GM19238 (cell line): ENCODE results near the gene ABCG1.

Source experiments
- DNase-seq: peaks from one replicate; pipeline ENCODE4 v3.0.0; 2011; ENCODE audit warnings: low spot score; ENCODE audit not compliant: insufficient read length

ABCG1 gene

DNA sequence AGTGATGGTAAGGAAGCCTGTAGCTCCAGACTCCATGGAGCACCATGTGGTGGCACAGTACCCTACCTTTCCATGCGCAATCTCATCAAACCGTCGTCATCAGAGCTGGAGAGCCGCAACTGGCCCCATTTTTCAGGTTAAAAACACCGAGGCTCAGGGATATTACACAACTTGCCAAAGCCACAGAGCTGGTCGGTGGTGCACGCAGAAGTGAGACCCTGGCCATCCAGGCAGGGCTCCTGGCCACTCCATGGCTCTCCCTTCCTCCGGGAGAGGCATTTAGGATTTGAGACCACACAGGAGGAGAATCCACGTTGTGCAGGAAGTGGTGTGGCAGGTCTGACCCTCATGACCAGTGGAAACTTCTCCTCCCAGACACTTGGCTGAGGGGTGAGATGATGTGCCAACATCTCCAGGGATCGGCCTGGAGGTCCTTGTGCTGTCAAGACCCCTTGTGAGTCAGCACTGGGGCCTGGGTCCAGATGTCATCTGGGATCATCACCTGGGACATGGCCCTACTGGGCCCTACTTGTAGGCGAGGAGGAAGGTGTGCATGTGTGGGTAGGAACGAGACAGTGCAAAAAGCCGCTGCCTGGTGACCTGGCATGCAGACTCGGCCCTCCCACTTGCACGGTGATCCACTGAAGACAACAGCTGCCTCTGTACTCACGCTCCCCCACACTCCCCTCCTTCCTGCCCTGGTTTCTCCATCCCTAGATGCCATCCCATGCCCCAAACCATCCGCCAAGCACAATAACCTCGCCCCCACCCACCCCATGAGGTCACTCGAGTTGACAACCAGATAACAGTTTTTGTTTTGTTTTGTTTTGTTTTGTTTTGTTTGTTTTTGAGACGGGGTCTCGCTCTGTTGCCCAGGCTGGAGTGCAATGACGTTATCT is 85.9 kb downstream of the ABCG1 start:
- DNase-seq: no peak

DNA sequence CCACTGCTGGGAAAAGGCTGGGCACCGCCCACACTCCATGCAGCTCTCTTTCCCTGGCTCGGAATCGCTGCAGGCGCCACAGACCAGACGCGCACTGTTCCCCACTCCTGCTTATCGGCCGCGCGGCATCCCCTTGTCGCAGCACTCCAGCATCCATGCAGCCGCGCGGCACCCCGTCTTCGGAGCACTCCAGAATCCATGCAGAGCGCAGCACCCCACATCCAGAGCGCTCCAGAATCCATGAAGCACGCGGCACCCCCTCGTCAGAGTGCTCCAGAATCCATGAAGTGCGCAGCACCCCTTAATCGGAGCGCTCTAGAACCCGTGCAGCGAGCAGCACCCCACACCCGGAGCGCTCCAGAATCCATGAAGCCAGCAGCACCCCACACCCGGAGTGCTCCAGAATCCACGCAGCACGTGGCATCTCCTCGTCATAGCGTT is 86.8 kb downstream of the ABCG1 start:
- no peak for DNase-seq

- DNase-seq: no peak
Observed at GRCh38 chr21:42306366-42307035, 87.6 kb downstream of the ABCG1 start.

DNA sequence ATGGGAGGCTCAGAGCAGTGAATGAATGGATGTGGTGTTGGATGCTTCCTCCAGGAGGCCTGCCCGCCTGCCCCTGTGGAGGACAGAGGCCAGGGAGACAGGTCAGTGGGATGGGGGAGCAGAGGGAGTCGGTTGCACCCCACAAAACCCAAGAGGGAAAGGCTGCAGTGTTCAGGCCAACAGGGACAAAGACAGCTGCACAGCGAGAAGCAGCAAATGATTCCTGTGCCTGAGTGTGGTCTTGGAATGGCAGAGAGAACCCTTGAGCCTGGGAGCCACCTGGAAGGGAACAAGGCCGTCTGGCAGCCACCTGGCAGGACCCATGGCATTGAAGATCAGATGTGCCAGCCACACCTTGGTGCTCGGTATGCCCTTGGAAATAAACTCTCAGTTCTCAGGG is 88.2 kb downstream of the ABCG1 start:
- no peak for DNase-seq

DNA sequence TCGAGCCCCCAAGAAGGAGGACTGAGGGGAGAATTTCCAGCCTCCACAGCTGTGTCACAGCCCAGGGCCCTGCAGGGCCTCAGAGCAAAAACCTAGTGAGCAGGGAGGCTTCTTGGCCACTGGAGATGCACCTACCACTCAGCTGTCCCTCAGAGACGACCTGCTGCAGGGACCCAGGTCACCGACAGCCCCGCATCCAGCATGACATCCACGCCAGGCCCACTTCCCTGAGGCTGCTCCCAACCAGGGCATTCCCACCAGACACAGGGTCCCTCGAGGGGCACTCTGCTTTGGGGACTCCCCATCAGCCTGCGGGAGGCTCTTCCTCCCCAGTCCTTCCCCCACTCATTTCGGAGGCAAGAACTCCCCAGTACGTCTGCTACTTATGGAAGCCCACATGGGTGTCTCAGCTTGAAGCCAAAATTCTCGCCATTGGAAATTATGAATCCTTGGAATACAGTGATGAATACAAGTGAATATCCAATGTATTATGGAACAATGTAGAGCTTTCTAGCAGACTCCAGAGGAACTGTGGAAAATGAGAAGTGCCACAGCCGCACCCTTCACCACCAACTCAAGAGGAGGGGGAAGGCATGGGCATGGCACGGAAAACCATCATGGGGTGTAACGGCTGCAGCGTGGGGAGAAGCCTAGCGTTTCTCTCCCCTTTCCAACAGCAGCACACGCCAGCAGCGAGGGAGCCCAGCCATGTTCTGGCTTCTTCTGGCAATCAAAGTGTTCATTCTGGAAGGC is 89.4 kb downstream of the ABCG1 start:
- DNase-seq: no peak

DNA sequence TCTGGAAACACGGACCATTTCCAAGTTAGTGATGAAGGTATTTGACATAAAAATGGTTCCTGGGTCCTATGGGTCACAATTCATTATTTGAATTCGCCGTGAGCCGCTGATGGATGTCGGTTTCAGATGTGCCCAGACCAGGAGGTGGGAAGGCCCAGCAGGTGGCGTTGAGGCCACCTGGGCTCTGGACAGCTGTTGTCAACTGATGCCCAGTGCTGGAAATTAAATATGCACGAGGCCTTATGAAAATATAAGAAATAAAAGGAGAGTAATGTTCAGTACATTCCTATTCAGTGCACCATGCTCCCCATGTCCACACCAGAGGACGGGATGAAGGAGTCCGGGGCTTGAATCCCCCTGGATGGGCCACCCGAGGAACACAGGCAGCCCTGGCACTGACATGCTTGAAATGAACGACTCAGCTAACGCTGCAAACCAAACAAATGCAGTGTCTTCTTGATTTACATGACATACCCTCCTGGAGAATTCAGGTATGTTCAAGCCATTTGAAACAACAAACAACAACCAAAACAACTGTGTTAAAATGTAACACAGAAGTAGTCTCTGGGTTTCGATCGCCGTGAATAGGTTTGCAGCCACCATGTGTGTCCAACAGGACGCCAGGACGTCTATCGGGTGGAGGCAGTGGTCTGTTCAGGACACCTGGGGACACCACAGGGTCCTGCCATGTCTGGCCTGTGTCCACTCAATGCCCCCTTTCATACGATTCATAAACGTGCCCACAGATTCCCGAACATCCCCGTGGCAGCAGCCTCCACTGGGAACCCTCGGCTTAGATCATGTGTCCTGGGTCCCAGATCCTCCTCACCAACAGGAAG is 90.2 kb downstream of the ABCG1 start:
- no peak for DNase-seq

DNA sequence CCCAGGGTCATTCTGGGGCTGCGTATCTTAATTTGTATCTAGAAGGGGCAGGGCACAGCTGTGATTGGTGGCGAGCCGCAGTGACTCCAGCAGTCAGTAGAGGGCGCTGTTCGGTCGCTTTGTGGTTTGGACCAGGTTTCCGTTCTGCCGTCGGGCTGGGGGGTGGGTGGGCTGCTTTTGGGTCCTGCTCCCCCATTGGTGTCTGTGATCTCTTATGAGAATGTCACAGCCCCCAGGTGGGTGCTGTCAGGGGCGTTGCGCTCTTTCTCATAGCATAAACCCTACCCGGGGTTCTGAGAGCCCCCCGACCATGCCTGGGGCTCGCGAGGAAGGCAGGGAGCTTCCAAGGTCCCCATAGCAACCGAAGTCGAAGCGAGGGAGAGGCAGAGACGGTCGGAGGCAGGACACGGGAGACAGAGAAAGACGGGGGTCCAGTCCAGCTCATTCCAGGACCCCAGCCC is 90.8 kb downstream of the ABCG1 start:
- peak; percentile 66 for DNase-seq

- no peak for DNase-seq
Observed at GRCh38 chr21:42310411-42311001, 91.6 kb downstream of the ABCG1 start.

- no peak for DNase-seq
Observed at GRCh38 chr21:42311160-42311559, 92.2 kb downstream of the ABCG1 start.

DNA sequence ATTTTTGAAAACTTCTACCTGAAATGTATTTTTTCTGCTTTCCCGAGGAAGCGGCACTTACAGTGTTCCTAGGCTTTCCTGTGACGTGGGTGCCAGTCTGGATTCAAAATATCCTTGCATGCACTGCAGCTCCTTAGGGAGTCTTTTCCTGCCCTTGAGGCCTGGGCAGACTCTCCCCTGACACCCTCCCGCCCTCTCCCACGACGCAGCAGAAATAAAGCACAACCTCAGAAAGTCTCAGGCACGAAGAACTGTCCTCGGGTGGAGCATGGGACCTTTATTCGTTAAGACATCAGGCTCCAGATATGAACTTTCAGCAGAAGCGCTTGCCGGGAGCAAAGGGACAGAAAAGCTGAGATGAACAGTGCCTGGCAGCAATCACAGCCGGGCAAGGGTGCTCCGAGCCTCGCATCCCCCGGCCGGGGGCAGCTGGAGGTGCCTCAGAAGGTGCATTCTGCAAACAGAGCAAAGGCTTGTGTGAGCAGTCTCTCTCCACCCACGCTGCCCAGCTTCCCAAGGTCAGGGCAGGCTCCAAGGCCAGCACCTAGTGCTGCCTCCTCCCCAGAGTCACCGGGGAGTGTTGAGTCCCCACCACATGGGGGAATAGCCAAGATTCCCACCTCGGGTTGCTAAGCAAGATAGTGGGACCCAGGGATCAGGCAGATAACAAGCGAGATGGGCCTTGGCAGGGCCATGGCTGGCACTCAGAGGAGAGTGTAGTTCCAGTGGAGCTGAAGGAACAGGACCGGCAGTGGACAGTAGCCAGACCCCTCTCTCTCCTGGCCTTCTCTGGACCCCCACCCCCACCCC is 93.1 kb downstream of the ABCG1 start:
- DNase-seq: no peak

GRCh38 chr21:42312626-42313104 is 93.7 kb downstream of the ABCG1 start:
- no peak for DNase-seq

- DNase-seq: no peak
Observed at GRCh38 chr21:42313501-42313969, 94.6 kb downstream of the ABCG1 start.

DNA sequence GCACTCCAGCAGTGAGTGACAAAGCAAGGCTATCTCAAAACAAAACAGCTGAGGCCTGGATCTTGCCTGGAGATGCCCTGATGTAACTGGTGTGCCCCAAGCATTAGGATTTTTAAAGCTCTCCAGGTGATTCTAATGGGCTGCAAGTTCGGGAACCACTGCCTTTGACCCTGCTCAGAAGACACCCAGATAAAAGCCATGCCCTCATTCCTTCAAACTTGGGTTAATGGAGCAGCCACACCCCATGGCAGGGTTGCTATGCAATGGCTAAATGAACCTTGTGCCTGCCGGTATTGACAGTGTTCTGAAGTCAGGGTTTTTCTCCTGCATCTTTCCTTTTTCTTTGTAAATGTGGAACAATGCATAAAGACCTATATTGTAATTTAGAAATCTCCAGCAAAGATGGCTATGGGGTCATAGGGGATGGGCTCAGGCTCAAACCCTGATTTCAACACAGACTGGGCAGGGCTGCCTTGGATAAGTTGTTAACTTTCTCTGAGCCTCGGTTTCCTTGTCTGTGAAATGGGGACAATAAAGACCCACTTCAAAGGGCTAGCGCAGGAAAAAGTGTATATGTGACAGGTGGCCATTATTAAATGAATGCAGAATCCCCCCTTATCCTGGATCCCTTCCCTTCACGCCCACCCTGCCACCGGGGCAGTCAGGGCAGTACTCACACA is 95.8 kb downstream of the ABCG1 start:
- DNase-seq: no peak

DNA sequence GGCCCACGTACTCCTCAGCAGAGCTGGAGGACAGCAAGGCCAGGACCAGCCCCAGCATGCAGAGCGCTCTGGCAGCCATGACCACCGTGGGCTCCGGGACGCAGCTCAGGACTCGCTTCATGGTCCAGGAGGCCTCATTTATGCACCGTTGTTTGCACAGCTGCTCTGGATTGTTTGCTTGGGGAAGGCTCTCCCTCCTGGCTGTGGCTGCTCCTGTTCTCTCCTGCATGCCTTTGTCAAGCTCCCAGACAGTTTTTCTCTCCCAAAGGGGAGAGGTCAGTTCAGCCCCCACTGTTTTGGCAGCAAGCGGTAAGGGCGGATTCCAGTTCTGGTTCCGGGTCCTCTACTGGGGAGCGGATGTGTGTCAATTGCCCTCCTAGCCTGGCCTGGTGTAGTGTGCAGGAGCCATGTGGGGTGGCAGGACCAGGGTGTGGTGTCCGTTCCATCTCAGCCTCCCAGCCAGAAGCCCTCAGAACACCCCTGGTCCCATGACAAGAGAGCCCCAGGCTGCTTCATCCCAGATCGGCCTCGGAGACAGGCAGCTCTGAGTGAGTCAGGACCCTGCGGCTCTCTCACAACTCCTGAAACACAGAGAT is 96.5 kb downstream of the ABCG1 start, which contains the start of gene TFF3:
TSS of gene TFF3 (minus strand) at position 114 of the 596 bp plus-strand sequence. CDS start at position 79, 35 bp downstream.
- DNase-seq: no peak

- no peak for DNase-seq
Observed at GRCh38 chr21:42316891-42317290, 98.0 kb downstream of the ABCG1 start.

- no peak for DNase-seq
Observed at GRCh38 chr21:42317341-42317741, 98.4 kb downstream of the ABCG1 start.

DNA sequence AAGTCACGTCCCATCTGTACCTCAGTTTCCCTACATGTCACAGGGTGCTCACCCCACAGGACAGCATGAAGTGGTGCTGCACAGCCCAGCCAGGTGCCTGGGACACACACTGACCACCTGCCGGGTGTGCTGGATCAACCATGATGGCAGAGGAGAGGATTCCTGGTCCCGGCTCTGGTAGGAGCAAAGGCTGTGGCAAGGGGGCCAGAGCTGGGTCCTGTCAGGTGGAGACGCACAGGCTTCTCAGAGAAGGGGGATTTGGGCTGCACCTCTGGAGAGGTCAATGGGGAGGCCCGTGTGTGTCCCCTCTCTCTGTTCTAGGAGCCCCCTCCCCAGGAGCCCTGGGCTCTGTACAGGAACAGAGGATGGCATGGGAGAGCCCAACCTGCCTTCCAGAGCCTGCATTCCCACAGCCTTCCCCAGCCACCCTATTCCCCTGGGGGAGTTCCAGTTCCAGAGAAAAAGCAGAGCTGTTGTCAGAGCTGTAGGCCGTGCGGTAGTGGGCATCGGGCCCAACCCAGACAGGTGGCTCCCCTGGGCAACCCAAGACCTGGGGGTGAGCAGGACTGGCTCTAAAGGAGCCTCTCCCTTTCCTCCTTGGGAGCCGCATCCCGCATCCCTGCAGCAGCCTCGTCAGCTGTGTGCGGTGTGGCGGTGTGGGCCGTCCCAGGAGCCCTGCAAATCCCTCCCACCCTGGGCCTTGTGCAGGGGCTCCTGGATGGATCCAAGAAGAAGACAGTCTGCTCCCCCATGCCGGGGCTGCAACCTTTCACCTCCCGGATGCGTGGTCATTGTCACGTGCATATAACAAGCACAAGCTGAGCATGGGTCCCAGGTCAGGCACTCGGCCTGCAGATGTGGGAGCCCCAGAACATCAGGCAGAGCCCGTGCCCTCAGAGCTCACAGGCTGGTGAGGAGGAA is 99.1 kb downstream of the ABCG1 start:
- no peak for DNase-seq
